Aorta (tissue), 5 donors: Measurements from ENCODE around the gene CNEP1R1. TPM values are rescaled to one million over a fixed set of nuclear protein-coding genes. Genes with fewer than 3 reads are reported as not detected.

Source experiments
- ATAC-seq: fragments of 200-7000 bp; cut with Tn5 transposase; one replicate; pipeline ENCODE4 v1.9.1; 2022; ENCODE audit warnings: moderate library complexity; ENCODE audit not compliant: low FRiP score
- DNase-seq, 2 donors: peaks; one replicate each; pipeline ENCODE4 v3.0.0-alpha.2; 2020
- H3K27ac ChIP-seq, 2 donors: one replicate each; pipeline ENCODE4 v1.5.1; 2013; ENCODE audit warnings: low read length in 2 of 2, mild to moderate bottlenecking in 2 of 2, moderate library complexity in 2 of 2, control low read depth in 1 of 2, inconsistent platforms in 1 of 2, low read depth in 1 of 2
- H3K27me3 ChIP-seq, 2 donors: one replicate each; pipeline ENCODE4 v1.6.1; 2013; ENCODE audit warnings: control low read depth in 1 of 2, low read length in 1 of 2, mild to moderate bottlenecking in 1 of 2, moderate library complexity in 1 of 2; ENCODE audit not compliant: insufficient read depth in 2 of 2, control insufficient read depth in 1 of 2
- H3K36me3 ChIP-seq, 2 donors: one replicate each; pipeline ENCODE4 v1.6.1; 2013; ENCODE audit warnings: control low read depth in 1 of 2, low read length in 1 of 2, mild to moderate bottlenecking in 1 of 2; ENCODE audit not compliant: insufficient read depth in 2 of 2, control insufficient read depth in 1 of 2
- H3K4me1 ChIP-seq, 2 donors: one replicate each; pipeline ENCODE4 v1.6.1; 2013; ENCODE audit warnings: low read length in 2 of 2, control low read depth in 1 of 2, mild to moderate bottlenecking in 1 of 2, moderate library complexity in 1 of 2; ENCODE audit not compliant: insufficient read depth in 2 of 2, control insufficient read depth in 1 of 2
- H3K4me3 ChIP-seq, 2 donors: one replicate each; pipeline ENCODE4 v1.5.1; 2013; ENCODE audit warnings: low read length in 2 of 2, control low read depth in 1 of 2, mild to moderate bottlenecking in 1 of 2
- H3K9me3 ChIP-seq: one replicate; pipeline ENCODE4 v1.6.1; 2013; ENCODE audit warnings: mild to moderate bottlenecking, low read length; ENCODE audit not compliant: control insufficient read depth
- WGBS, 2 donors: extraction: QIAGEN DNeasy Blood & Tissue Kit; methylation state at CpG; one replicate each; pipeline ENCODE4 v1.1.7; 2013; 5-methylcytosine and 5-hydroxymethylcytosine counted together
- intact Hi-C, 2 donors: fragments of 100-400 bp; cut with DNase I; formaldehyde crosslinking; loops; one replicate each; pipeline versions ENCODE4 v1.14.2 to v1.15.0; 2022
- polyA plus RNA-seq, 2 donors: library from polyadenylated mRNA; stranded (reverse); fragments of 200-250 nt; gene quantifications; one replicate each; pipeline ENCODE4 v1.2.3, GENCODE V29; 2013
- total RNA-seq, 2 donors: library from RNA; stranded (reverse); fragmentation: NEBNext Ultra II Directional; extraction: Animal tissue kit (Norgen Biotek cat#: 25700); gene quantifications; one replicate each; pipeline ENCODE4 v1.2.1, GENCODE V29; 2021
- donor health status: healthy with polysubstance abuse.
- donor health status: Bipolar disorder and iron deficiency.
- donor health status: DM: no; HTN: no; CAD: no.
- donor health status: DM: no; HTN: no; CAD: no.
- donor health status: DM: yes; HTN: yes; CAD: no.

Gene CNEP1R1
- total and polyA plus RNA-seq, 4 donors, result 11.5 to 25.3 (median 20.2) TPM

- H3K27ac ChIP-seq, result no peak overlapping the region
- no peaks in the 10 kb centered on the region for H3K36me3 ChIP-seq
- peaks cover 0 to 2% of the 10 kb centered on the region in 2 donors for H3K27me3 ChIP-seq
- 29 to 33% methylated on average over 1 of the region's 1 CpG for WGBS, 2 donors
- intact Hi-C loops, result no loop called here
- H3K9me3 ChIP-seq, result no peaks in the 10 kb centered on the region
- ATAC-seq (no peak), DNase-seq (no peak)
- peaks cover 0 to 1% of the 10 kb centered on the region in 2 donors for H3K4me1 ChIP-seq
- no peak overlapping the region for H3K4me3 ChIP-seq
Measured at GRCh38 chr16:49994006-49994405, 31.0 kb upstream of the CNEP1R1 start.

GRCh38 chr16:49995720-49996119, 29.3 kb upstream of the CNEP1R1 start:
- 67 to 92% methylated on average over 1 of the region's 1 CpG for WGBS, 2 donors
- intact Hi-C loops, result no loop called here
- ATAC-seq (no peak), DNase-seq (no peak)
- no peak overlapping the region for H3K4me3 ChIP-seq
- H3K36me3 ChIP-seq, result no peaks in the 10 kb centered on the region
- H3K4me1 ChIP-seq, result peaks cover 0 to 1% of the 10 kb centered on the region in 2 donors
- H3K27ac ChIP-seq, result no peak overlapping the region
- H3K9me3 ChIP-seq, result no peaks in the 10 kb centered on the region
- H3K27me3 ChIP-seq, result peaks cover 0 to 2% of the 10 kb centered on the region in 2 donors

- H3K9me3 ChIP-seq, result no peaks in the 10 kb centered on the region
- no peaks in the 10 kb centered on the region for H3K36me3 ChIP-seq
- 86% methylated on average over 4 of the region's 4 CpGs for WGBS, 2 donors
- no peak for DNase-seq
- no peak overlapping the region for H3K4me3 ChIP-seq
- H3K4me1 ChIP-seq, result peaks cover 0 to 1% of the 10 kb centered on the region in 2 donors
- ATAC-seq, result no peak
- no peak overlapping the region for H3K27ac ChIP-seq
- intact Hi-C loops, result no loop called here
- H3K27me3 ChIP-seq, result peaks cover 0 to 2% of the 10 kb centered on the region in 2 donors
Measured at GRCh38 chr16:49997721-49998251, 27.2 kb upstream of the CNEP1R1 start.

- ATAC-seq, result no peak
- Histone ChIP-seq H3K9me3 (no peaks in the 10 kb centered on the region), H3K27me3 (peaks cover 0 to 2% of the 10 kb centered on the region in 2 donors), H3K4me1 (no peaks in the 10 kb centered on the region), H3K36me3 (no peaks in the 10 kb centered on the region), H3K27ac (no peak overlapping the region), H3K4me3 (no peak overlapping the region)
- intact Hi-C loops, result no loop called here
- 94% methylated on average over 5 of the region's 5 CpGs for WGBS, 2 donors
- no peak for DNase-seq
Measured at GRCh38 chr16:49998991-49999390, 26.0 kb upstream of the CNEP1R1 start.

- Histone ChIP-seq H3K36me3 (no peaks in the 10 kb centered on the region), H3K4me3 (no peak overlapping the region), H3K27ac (no peak overlapping the region), H3K4me1 (no peaks in the 10 kb centered on the region), H3K9me3 (no peaks in the 10 kb centered on the region), H3K27me3 (no peaks in the 10 kb centered on the region)
- 70% methylated on average over 3 of the region's 3 CpGs for WGBS, 2 donors
- no peak for ATAC-seq
- DNase-seq, result no peak
- intact Hi-C loops, result no loop called here
Measured at GRCh38 chr16:50001144-50001543, 23.9 kb upstream of the CNEP1R1 start.

DNA sequence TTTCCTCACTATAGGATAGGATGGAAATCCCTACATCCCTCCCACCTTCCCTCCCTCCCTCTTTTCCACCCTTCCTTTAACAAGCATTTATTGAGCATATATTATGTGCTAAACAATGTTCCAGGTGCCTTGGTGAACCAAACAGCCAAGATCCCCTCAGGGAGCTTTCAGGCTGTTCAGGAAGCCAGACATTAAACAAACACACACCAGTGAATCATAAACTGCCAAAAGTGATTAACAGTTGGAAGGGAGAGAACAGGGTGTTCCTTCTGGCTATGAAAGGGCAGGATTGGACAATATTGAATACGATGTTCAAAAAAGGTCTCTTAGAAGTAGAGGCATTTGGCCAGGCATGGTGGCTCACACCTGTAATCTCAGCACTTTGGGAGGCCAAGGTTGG, 22.8 kb upstream of the CNEP1R1 start:
- WGBS, 2 donors, result 72 to 82% methylated on average over 1 of the region's 1 CpG
- no peak for DNase-seq
- intact Hi-C loops, result no loop called here

GRCh38 chr16:50004239-50004638, 20.8 kb upstream of the CNEP1R1 start:
- WGBS, 2 donors, result 83 to 84% methylated on average over 4 of the region's 4 CpGs
- intact Hi-C loops, result no loop called here

More for the DNA sequence above, 22.8 kb upstream of the CNEP1R1 start:
- Histone ChIP-seq H3K4me1 (no peaks in the 10 kb centered on the region), H3K27ac (no peak overlapping the region), H3K9me3 (no peaks in the 10 kb centered on the region), H3K4me3 (no peak overlapping the region), H3K27me3 (no peaks in the 10 kb centered on the region), H3K36me3 (no peaks in the 10 kb centered on the region)
- ATAC-seq, result no peak

DNA sequence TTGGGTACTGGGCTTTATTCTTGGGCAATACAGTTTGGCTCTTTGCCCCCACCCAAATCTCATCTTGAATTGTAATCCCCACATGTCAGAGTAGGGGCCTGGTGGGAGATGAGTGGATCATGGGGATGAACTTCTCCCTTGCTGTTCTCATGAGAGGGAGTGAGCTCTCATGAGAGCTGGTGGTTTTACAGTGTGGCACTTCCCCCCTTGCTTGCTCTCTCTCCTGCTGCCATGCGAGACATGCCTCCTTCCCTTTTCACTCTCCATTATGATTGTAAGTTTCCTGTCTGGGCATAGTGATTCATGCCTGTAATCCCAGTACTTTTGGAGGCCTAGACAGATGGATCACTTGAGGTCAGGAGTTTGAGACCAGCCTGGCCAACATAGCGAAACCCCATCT, 18.1 kb upstream of the CNEP1R1 start:
- WGBS, 2 donors, result 80 to 89% methylated on average over 2 of the region's 2 CpGs
- no peaks in the 10 kb centered on the region for H3K4me1 ChIP-seq
- intact Hi-C loops, result no loop called here
- DNase-seq (no peak), ATAC-seq (no peak)
- H3K27ac ChIP-seq, result no peak overlapping the region
- no peaks in the 10 kb centered on the region for H3K9me3 ChIP-seq
- no peaks in the 10 kb centered on the region for H3K36me3 ChIP-seq
- H3K27me3 ChIP-seq, result no peaks in the 10 kb centered on the region
- H3K4me3 ChIP-seq, result no peak overlapping the region

More at GRCh38 chr16:50004239-50004638, 20.8 kb upstream of the CNEP1R1 start:
- Histone ChIP-seq H3K27ac (no peak overlapping the region), H3K4me1 (no peaks in the 10 kb centered on the region), H3K27me3 (no peaks in the 10 kb centered on the region), H3K36me3 (no peaks in the 10 kb centered on the region), H3K9me3 (no peaks in the 10 kb centered on the region), H3K4me3 (no peak overlapping the region)
- DNase-seq (no peak), ATAC-seq (no peak)

DNA sequence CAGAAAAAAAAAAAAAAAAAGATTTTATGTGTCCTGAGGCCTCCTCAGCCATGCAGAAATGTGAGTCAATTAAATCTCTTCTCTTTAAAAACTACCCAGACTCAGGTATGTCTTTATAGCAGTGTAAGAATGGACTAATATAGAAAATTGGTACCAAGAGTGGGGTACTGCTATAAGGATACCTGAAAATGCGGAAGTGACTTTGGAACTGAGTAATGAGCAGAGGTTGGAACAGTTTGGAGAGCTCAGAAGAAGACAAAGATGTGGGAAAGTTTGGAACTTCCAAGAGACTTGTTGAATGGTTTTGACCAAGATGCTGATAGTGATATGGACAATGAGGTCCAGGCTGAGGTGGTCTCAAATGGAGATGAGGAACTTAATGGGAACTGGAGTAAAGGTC, 17.3 kb upstream of the CNEP1R1 start:
- DNase-seq (no peak), ATAC-seq (no peak)
- Histone ChIP-seq H3K9me3 (no peaks in the 10 kb centered on the region), H3K27me3 (no peaks in the 10 kb centered on the region), H3K36me3 (no peaks in the 10 kb centered on the region), H3K4me1 (no peaks in the 10 kb centered on the region), H3K27ac (no peak overlapping the region), H3K4me3 (no peak overlapping the region)
- 97 to 99% methylated on average over 1 of the region's 1 CpG for WGBS, 2 donors
- intact Hi-C loops, result no loop called here
